HG03196 (cell line): ENCODE results near the gene NPSR1.
"Not testable (repeated sequence)": the region's sequence is repeated elsewhere in the genome, so short reads cannot be mapped to it uniquely, and the experiment has no call there.

Experiments
- ATAC-seq: cut with Tn5 transposase; IDR thresholded peaks from one replicate; pipeline ENCODE4 v1.9.1; 2021; ENCODE audit not compliant: unreplicated experiment

Gene NPSR1

GRCh38 chr7:34756691-34757090 is 98.7 kb downstream of the NPSR1 start:
- no peak for ATAC-seq

DNA sequence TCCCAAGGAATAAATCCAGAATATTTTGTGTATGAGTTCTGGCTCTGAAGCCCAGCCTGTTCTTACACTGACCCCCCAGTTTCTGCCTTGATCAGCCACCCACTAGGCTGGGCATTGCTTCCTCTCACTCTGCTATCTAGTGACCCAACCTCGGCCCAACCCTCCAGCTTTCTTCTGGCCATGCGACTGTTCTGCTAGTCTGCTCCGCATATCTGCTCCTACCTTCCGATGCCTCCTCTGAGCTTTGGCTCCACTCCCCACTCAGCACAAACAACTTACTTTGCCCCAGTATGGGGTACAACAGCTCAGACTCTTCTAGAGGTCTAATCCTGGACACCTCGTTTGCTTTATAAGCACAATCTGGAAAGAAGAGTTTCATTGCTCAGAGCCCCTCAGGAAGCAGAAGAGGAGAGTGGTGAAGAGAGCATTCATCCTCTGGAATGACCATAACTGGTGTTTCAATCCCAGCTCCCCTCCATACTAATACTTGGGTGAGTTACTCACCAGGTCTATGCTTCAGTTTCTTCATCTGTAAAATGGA is 99.6 kb downstream of the NPSR1 start:
- ATAC-seq, result no peak

DNA sequence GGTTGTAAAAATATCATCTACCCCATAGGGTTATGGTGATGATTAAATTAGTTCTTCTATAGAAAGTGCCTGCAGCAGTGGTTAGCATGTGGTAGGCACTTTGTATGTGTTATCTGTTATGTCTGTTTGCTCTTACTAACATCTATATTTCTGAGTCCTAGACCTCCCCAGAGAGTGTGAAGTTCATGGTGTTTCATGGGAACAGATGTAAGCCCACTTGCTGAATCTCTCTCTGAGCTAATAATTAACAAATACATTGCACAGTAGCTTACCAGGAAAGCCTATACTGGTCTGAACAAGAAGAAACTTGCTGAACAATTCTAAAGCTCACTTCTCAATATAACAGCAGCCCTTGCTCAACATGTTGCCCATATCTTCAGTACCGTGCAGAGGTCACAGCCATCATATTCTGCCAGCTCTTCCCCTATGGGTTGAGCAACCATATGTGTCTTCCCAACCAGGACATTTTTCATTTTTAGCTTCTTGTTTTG is 100.1 kb downstream of the NPSR1 start:
- ATAC-seq, result peak; percentile 39

DNA sequence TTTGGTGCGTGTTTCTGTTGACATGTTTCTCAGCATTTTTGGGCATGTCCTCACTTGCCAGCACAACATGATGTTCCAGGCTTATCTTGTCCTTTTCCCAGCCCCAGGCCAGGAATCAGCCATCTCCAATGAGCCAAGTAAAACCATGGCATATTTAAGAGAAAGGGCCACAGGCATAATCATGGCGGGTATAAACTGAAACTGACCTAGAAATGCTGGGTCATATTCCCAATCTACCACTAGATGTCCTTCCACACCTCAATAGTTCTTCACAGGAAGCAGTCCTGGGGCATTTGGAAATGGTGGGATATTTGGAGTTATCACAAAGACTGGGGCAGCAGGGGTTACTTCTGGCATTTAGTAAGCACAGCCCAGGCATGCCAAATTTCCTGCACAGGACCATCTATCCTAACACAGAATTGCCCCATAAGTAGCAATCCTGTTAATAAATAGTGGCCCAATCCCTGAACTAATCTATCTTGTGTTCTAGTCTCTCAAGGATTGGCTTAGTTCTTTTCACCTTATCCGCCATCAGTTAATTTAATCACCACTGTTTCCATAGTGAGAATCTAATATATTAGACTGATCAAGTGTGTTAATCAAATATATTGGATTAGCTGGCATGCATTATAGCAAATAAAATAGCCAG is 101.6 kb downstream of the NPSR1 start:
- no peak for ATAC-seq

DNA sequence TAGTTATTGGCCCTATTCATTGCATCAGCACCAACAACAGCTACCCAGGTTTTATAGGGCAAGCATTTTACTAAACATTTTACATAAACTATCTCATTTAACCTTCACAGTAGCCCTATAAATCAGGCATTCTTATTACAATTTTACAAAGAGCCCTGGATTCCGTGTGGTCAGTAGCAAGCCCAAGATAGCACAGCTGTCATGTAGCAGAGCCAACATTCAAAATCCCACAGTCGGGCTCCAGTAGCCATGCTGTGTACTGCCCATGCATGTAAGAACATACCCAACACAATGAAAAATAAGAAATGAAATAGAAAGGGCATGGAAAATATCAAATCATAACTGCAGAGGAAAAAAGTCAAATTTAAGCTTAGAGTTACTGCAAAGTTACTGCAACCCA is 102.3 kb downstream of the NPSR1 start:
- ATAC-seq, result no peak

GRCh38 chr7:34761206-34761605 is 103.2 kb downstream of the NPSR1 start:
- ATAC-seq, result no peak

DNA sequence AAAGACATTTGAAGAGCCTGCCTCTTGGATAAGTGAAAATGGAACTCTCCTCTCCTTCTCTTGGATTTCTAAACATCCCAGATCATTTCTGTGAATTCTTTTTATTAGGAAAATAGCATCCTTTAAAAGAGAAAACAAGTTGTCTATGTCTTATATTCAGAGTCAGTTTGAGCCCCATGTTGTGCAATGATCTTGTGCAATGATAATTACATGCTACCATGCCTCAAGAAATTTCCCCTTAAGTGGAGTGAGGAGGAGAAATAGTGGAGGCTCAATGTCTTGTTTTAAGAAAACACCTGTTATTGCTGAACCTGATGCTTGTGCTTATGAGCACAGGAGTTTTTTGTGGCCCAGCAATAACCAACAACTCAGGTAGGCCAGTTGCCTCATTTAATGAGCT is 103.6 kb downstream of the NPSR1 start:
- no peak for ATAC-seq

DNA sequence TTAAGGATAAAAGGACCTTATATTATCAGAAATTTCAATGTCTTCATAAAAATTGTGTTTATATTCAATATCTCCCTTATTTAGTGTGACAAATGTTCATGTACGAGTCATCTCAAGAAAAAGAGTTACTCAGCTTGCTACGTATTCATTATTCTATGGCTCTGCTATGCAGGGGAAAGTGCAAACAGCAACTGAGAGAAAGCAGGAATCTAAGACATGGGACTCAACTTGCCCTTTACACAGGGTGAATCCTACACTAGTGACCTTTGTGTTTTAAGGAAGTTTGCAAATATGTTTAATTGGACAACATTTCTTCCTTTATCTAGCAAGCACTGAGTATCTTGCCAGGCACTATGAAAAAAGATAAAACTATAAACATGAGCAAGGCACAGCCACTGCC is 104.7 kb downstream of the NPSR1 start:
- ATAC-seq, result no peak

- no peak for ATAC-seq
Measured at GRCh38 chr7:34772296-34772938, 114.4 kb downstream of the NPSR1 start.

DNA sequence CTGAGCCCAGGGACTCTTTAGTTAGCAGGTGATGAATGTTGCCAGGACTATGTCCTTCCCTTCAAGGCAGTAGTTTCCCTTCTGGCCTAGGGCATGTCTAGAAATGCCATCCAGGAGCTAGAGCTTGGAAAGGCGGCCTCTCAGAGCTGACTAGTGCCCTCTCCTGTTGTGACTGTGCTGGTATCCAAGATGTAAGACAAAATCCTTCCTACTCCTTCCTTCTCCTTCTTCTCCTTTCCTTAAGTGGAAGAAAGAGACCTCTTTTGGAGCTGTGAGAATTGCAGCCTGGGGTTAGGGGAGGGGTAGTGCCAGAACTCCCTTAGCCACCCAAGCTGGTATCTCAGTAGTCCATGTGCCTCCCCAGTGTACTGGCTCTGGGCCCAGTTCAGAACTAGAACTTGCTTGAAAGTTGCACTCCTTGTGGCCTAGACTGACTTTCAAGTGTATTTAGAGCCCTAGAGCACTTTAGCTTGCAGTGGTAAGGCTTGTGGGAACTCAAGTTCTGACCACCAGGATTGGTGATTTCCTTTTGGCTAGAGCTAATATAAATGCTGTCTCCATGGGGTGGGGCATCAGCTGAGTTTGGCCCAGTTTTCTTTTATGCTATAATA is 118.8 kb downstream of the NPSR1 start:
- no peak for ATAC-seq

DNA sequence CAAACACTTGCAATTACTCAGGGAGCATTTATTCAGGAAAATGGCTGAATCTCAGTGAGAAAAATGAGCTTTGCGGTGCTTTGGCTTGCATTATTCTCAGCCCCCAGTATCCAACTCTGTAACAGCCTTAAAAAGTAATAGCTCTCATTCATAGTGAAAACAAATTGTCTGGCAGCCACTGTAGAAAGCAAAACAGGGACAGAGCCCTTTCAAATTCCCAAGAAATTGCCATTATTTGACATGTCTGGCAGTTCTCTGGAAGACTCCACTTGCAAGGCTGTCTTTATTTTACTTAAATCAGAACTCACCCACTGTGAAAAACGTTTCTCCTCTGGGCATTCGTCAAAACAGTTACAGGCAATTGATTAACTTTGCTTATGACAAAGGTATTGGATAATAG is 122.5 kb downstream of the NPSR1 start:
- ATAC-seq, result no peak

- ATAC-seq, result no peak
Measured at GRCh38 chr7:34787586-34787985, 129.6 kb downstream of the NPSR1 start.

- no peak for ATAC-seq
Measured at GRCh38 chr7:34806831-34807230, 148.8 kb downstream of the NPSR1 start.

DNA sequence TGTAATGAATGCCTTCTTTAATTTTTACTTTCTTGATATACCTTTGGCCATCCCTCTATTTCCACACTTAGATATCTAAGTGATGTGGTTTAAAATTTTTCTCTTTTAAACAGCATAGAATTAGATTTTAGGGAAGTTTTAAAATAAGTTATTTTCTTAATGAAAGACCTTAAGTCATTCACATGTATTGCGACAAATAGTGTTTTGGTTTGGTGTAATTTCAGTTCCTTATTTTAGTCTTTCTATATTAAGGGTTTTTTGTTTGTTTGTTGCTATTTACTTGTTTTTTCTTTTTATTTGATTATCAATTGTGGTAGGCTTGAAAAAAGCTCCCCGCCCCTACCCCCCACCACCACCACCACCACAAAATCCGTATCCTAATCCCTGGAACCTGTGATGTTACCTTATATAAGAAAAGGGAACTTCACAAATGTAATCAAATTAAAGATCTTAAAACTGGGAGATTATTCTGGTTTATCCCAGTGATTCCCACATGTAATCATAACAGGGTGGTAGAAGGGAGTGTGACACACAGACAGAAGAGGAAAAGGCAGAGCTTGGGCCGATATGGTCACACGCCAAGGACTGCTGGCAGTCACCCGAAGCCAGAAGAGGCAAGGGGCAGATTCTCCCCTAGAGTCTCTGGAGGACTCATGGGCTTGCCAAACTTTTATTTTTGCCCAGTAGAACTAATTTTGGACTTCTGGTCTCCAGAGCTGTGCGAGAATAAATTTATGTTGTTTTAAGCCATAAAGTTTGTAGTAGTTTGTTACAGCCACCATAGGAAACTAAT is 149.7 kb downstream of the NPSR1 start:
- ATAC-seq, result no peak

- not testable (repeated sequence) for ATAC-seq
Measured at GRCh38 chr7:34814203-34814842, 156.3 kb downstream of the NPSR1 start.

- no peak for ATAC-seq
Measured at GRCh38 chr7:34821932-34822558, 164.0 kb downstream of the NPSR1 start.

GRCh38 chr7:34823650-34824258 is 165.7 kb downstream of the NPSR1 start:
- ATAC-seq, result no peak

DNA sequence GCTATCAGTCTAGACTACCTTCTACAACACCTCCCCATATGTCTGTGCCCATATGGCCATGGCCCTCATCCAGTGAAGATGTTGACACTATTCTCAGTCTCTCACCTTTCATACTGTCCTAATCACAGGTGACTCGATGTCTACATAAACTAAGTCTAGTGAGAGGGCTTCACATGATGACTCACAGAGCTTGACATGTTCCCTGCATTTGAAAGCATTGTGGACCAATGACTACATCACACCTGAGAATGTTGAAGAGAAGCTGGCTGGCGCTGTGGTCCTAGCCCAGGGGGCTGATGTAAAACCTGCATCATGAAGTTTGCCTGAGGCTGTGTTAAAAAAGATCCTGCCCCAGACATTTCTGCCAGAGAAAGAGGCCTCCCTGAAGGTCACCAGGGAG is 167.2 kb downstream of the NPSR1 start:
- ATAC-seq, result no peak

DNA sequence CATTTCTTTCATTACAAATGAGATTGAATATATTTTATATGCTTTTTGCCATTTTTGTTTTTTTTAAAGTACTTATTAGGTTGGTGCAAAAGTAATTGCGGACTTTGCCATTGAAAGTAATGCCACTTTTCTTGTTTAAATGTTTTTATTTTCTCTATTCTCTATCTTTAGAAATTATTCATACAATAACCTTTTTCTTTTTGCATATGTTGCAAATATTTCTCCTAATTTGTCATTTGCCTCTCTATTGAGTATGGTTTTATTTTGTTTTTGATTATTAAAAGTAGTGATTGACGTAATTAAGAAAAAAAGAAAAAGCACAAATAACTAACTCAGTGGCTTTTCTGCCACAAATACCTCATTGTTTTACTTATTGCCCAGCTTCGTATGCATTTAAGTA is 172.4 kb downstream of the NPSR1 start:
- no peak for ATAC-seq

GRCh38 chr7:34831436-34831835 is 173.4 kb downstream of the NPSR1 start:
- ATAC-seq, result no peak
